Endothelial cell (in vitro differentiated cells): Measurements from ENCODE around the gene PRR12. TPM values are rescaled to one million over a fixed set of nuclear protein-coding genes. Genes with fewer than 3 reads are reported as not detected.

Experiments used
- DNase-seq: peaks from one replicate; pipeline ENCODE4 v3.0.0; 2021; ENCODE audit warnings: low spot score
- H3K27ac Mint-ChIP-seq: one replicate; pipeline ENCODE4 v1.8.0; 2021; ENCODE audit warnings: mixed read lengths, inconsistent platforms; ENCODE audit not compliant: unreplicated experiment
- H3K27me3 Mint-ChIP-seq: one replicate; pipeline ENCODE4 v1.8.0; 2021; ENCODE audit warnings: mild to moderate bottlenecking, moderate library complexity, mixed read lengths, inconsistent platforms; ENCODE audit not compliant: unreplicated experiment
- H3K36me3 Mint-ChIP-seq: one replicate; pipeline ENCODE4 v1.8.0; 2021; ENCODE audit warnings: mild to moderate bottlenecking, low read depth, mixed read lengths, inconsistent platforms; ENCODE audit not compliant: unreplicated experiment
- H3K4me1 Mint-ChIP-seq: one replicate; pipeline ENCODE4 v1.8.0; 2021; ENCODE audit warnings: mild to moderate bottlenecking, mixed read lengths, inconsistent platforms; ENCODE audit not compliant: unreplicated experiment
- H3K4me3 Mint-ChIP-seq: one replicate; pipeline ENCODE4 v1.8.0; 2021; ENCODE audit warnings: mild to moderate bottlenecking, mixed read lengths, inconsistent platforms; ENCODE audit not compliant: unreplicated experiment
- H3K9me3 Mint-ChIP-seq: one replicate; pipeline ENCODE4 v1.8.0; 2021; ENCODE audit warnings: mixed read lengths, inconsistent platforms; ENCODE audit not compliant: unreplicated experiment
- CTCF ChIP-seq: fragments of 200-600 bp; sonication (generic); IDR thresholded peaks from one replicate; pipeline ENCODE4 v1.5.0; 2021; ENCODE audit warnings: antibody characterized with exemption; ENCODE audit not compliant: unreplicated experiment
- total RNA-seq: library from RNA; stranded (reverse); fragmentation: NEBNext Ultra II Directional; extraction: Animal tissue kit (Norgen Biotek cat#: 25700); gene quantifications from one replicate; pipeline ENCODE4 v1.2.1, GENCODE V29; 2021; ENCODE audit not compliant: unreplicated experiment

PRR12 gene
- total RNA-seq, 1 donor from 2014 or later: 38.8 TPM

GRCh38 chr19:49553451-49554271, 37.3 kb upstream of the PRR12 start:
- DNase-seq: no peak
- peaks cover 16% of the 10 kb centered on the region for H3K4me1 Mint-ChIP-seq
- no peak for TF ChIP-seq CTCF
- peak overlapping the region; percentile 34 for H3K27ac Mint-ChIP-seq
- peak overlapping the region; percentile 48 for H3K4me3 Mint-ChIP-seq
- H3K27me3 Mint-ChIP-seq: peaks cover 6% of the 10 kb centered on the region
- H3K36me3 Mint-ChIP-seq: peaks cover 15% of the 10 kb centered on the region
- H3K9me3 Mint-ChIP-seq: no peaks in the 10 kb centered on the region

- DNase-seq: no peak
- peak overlapping the region; percentile 42 for H3K27ac Mint-ChIP-seq
- peak overlapping the region; percentile 86 for H3K4me3 Mint-ChIP-seq
- peaks cover 6% of the 10 kb centered on the region for H3K27me3 Mint-ChIP-seq
- TF ChIP-seq CTCF: no peak
- peaks cover 16% of the 10 kb centered on the region for H3K4me1 Mint-ChIP-seq
- no peaks in the 10 kb centered on the region for H3K9me3 Mint-ChIP-seq
- H3K36me3 Mint-ChIP-seq: peaks cover 25% of the 10 kb centered on the region
Observed at GRCh38 chr19:49554701-49555181, 36.2 kb upstream of the PRR12 start.

- TF ChIP-seq CTCF: no peak
- peaks cover 17% of the 10 kb centered on the region for H3K4me1 Mint-ChIP-seq
- no peak overlapping the region for H3K4me3 Mint-ChIP-seq
- peaks cover 6% of the 10 kb centered on the region for H3K27me3 Mint-ChIP-seq
- no peak overlapping the region for H3K27ac Mint-ChIP-seq
- peaks cover 27% of the 10 kb centered on the region for H3K36me3 Mint-ChIP-seq
- DNase-seq: peak; percentile 72
- H3K9me3 Mint-ChIP-seq: no peaks in the 10 kb centered on the region
Observed at GRCh38 chr19:49555600-49556411, 35.2 kb upstream of the PRR12 start.

- Mint-ChIP-seq H3K27ac (no peak overlapping the region), H3K4me3 (no peak overlapping the region)
- DNase-seq: no peak
Observed at GRCh38 chr19:49556412-49557398, 34.3 kb upstream of the PRR12 start.

More at GRCh38 chr19:49556412-49557398, 34.3 kb upstream of the PRR12 start:
- Mint-ChIP-seq H3K36me3 (peaks cover 27% of the 10 kb centered on the region), H3K27me3 (peaks cover 6% of the 10 kb centered on the region), H3K9me3 (no peaks in the 10 kb centered on the region), H3K4me1 (peaks cover 17% of the 10 kb centered on the region)
- no peak for TF ChIP-seq CTCF
